DOHH2 (cell line): ENCODE results near the gene PTPRN2.

Experiments used
- H3F3A ChIP-seq: fragments of 200-600 bp; sonication (generic), shearing (Covaris generic); 2 replicates; pipeline ENCODE4 v1.6.0; 2016; ENCODE audit warnings: antibody characterized with exemption, mild to moderate bottlenecking; ENCODE audit not compliant: control insufficient read depth, insufficient read depth
- H3K27ac ChIP-seq: fragments of 200-600 bp; sonication (generic); 2 replicates; pipeline ENCODE4 v1.5.1; 2014; ENCODE audit warnings: low read depth, mild to moderate bottlenecking, low read length, moderate library complexity
- H3K27me3 ChIP-seq: fragments of 200-600 bp; sonication (generic); 2 replicates; pipeline ENCODE4 v1.6.1; 2014; ENCODE audit warnings: mild to moderate bottlenecking, low read length, mixed read lengths; ENCODE audit not compliant: control insufficient read depth
- H3K36me3 ChIP-seq: fragments of 200-600 bp; sonication (generic); 2 replicates; pipeline ENCODE4 v1.6.1; 2014; ENCODE audit warnings: mild to moderate bottlenecking, low read length, moderate library complexity, mixed read lengths; ENCODE audit not compliant: control insufficient read depth
- H3K4me1 ChIP-seq: fragments of 200-600 bp; sonication (generic); 2 replicates; pipeline ENCODE4 v1.6.1; 2014; ENCODE audit warnings: mild to moderate bottlenecking, low read length, mixed read lengths; ENCODE audit not compliant: control insufficient read depth
- H3K4me2 ChIP-seq: fragments of 200-600 bp; sonication (generic); 2 replicates; pipeline ENCODE4 v1.6.0; 2014; ENCODE audit warnings: mild to moderate bottlenecking, low read length, moderate library complexity
- H3K4me3 ChIP-seq: fragments of 200-600 bp; sonication (generic); 2 replicates; pipeline ENCODE4 v1.5.1; 2014; ENCODE audit warnings: mild to moderate bottlenecking, low read length, mixed read lengths
- H3K79me2 ChIP-seq: fragments of 200-600 bp; sonication (generic); 2 replicates; pipeline ENCODE4 v1.6.1; 2014; ENCODE audit warnings: mild to moderate bottlenecking, low read length, mixed read lengths; ENCODE audit not compliant: control insufficient read depth
- H3K9me2 ChIP-seq: fragments of 200-600 bp; sonication (generic); replicated peaks from 2 replicates; pipeline ENCODE4 v1.6.1; 2014; ENCODE audit warnings: mild to moderate bottlenecking, low read length, mixed read lengths; ENCODE audit not compliant: control insufficient read depth
- H3K9me3 ChIP-seq: fragments of 200-600 bp; sonication (generic); 2 replicates; pipeline ENCODE4 v1.6.1; 2014; ENCODE audit warnings: antibody characterized with exemption, low read length, mixed read lengths; ENCODE audit not compliant: control insufficient read depth, insufficient read depth
- H4K20me1 ChIP-seq: fragments of 200-600 bp; sonication (generic); 2 replicates; pipeline ENCODE4 v1.6.0; 2014; ENCODE audit warnings: low read depth, mild to moderate bottlenecking, antibody characterized with exemption, low read length, moderate library complexity; ENCODE audit not compliant: control insufficient read depth, insufficient read depth
- EZH2phosphoT487 ChIP-seq: fragments of 200-600 bp; sonication (generic); IDR thresholded peaks from 2 replicates; pipeline ENCODE4 v1.6.1; 2017; ENCODE audit warnings: borderline replicate concordance, mild to moderate bottlenecking, antibody characterized with exemption, low read length, moderate library complexity, mixed read lengths
- TF ChIP-seq, protein P1 (sequence below): fragments of 200-600 bp; sonication (generic); IDR thresholded peaks from one replicate; pipeline ENCODE4 v1.5.1; 2014; ENCODE audit warnings: antibody characterized with exemption, mild to moderate bottlenecking, low read depth, low read length; ENCODE audit not compliant: poor library complexity, severe bottlenecking

The PTPRN2 gene

DNA sequence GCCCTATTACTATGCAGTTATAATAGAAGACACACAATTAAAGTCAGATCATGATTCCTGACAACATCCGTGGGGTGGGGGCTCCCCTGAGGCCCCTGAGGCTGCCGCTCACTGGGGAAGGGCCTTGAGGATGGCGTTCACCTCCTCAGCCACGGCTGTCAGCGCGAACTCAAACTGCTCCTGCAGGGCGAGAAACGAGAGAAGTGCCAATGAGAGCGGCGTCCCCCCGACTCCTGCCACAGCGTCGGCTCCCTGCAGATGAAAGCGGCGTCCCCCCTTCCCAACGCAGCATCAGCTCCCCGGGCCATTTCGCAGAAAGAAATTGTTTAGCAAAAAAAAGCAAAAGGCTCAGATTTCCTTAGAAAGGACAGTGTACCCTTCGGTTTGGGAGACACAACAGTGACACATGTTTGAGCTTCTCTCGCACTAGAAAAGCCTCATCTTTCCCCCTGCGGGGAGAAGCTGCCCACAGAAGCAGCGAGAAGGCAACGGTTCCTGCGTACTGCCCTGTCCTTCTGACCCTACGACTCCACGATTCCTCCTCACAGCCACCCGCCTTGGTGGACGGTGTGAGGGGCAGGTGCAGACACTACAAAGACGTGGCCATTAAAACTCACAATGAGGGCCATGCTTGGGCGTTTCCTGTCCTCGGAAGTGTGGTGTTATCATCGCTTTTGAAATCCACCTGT, 1046.9 kb downstream of the PTPRN2 start:
- H4K20me1 ChIP-seq = no peaks in the 10 kb centered on the region
- H3K4me3 ChIP-seq = no peak overlapping the region
- H3K27ac ChIP-seq = no peak overlapping the region
- no peaks in the 10 kb centered on the region for H3K9me2 ChIP-seq
- H3K36me3 ChIP-seq = no peaks in the 10 kb centered on the region
- no peaks in the 10 kb centered on the region for H3K79me2 ChIP-seq
- TF ChIP-seq EZH2phosphoT487 = no peak
- TF ChIP-seq, protein P1, sequence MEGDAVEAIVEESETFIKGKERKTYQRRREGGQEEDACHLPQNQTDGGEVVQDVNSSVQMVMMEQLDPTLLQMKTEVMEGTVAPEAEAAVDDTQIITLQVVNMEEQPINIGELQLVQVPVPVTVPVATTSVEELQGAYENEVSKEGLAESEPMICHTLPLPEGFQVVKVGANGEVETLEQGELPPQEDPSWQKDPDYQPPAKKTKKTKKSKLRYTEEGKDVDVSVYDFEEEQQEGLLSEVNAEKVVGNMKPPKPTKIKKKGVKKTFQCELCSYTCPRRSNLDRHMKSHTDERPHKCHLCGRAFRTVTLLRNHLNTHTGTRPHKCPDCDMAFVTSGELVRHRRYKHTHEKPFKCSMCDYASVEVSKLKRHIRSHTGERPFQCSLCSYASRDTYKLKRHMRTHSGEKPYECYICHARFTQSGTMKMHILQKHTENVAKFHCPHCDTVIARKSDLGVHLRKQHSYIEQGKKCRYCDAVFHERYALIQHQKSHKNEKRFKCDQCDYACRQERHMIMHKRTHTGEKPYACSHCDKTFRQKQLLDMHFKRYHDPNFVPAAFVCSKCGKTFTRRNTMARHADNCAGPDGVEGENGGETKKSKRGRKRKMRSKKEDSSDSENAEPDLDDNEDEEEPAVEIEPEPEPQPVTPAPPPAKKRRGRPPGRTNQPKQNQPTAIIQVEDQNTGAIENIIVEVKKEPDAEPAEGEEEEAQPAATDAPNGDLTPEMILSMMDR = no peak
- 0 out of 2 replicates have a peak, but pooled peaks cover 6% of the 10 kb centered on the region for H3K9me3 ChIP-seq
- no peaks in the 10 kb centered on the region for H3F3A ChIP-seq
- H3K27me3 ChIP-seq = no peaks in the 10 kb centered on the region
- H3K4me2 ChIP-seq = no peak overlapping the region
- H3K4me1 ChIP-seq = no peaks in the 10 kb centered on the region

DNA sequence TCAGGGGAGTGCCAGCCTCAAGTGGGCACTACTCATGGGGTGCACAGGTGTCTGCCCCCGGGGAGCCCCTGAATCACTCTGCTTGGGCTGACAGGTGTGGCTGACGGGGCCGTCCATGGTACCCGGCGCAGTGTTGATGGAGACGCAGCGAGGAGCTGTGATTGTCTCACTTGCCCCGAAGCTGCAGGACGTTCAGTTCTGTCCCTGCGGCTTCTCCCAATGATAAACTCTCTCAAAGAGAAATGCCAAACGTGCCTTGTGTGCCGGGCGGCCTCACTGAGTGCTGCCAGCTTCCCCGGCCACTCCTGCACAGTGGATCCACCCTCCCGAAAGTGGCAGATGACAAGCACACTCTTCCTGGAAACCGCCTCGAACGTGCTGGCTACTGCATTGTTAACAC, 1047.6 kb downstream of the PTPRN2 start:
- H3K36me3 ChIP-seq = no peaks in the 10 kb centered on the region
- no peaks in the 10 kb centered on the region for H3K4me1 ChIP-seq
- 0 out of 2 replicates have a peak, but pooled peaks cover 4% of the 10 kb centered on the region for H3K9me3 ChIP-seq
- H4K20me1 ChIP-seq = no peaks in the 10 kb centered on the region
- H3K27me3 ChIP-seq = no peaks in the 10 kb centered on the region
- no peaks in the 10 kb centered on the region for H3K79me2 ChIP-seq
- no peaks in the 10 kb centered on the region for H3K9me2 ChIP-seq
- H3K4me3 ChIP-seq = no peak overlapping the region
- H3K4me2 ChIP-seq = no peak overlapping the region
- no peak for TF ChIP-seq EZH2phosphoT487
- TF ChIP-seq, protein P1 = no peak
- no peak overlapping the region for H3K27ac ChIP-seq
- no peaks in the 10 kb centered on the region for H3F3A ChIP-seq

DNA sequence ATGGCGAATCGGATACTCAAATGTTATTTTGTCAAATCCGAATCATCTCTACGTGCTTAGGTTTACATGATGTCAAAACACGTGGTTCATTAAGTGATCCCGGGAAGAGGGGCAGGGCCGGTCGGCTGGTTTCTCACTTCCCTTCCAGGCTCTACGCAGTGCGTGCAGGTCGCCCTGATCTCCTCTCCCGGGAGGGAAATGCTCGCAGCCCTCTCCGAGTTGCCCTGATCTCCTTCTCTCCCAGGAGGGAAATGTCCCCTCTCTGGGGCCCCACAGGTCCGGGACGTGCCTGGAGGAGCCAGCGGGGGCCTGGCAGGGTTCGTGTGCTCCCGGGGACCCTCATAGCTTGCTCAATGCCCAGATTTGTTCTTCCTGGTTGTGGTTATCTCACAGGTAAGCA, 1048.1 kb downstream of the PTPRN2 start:
- no peaks in the 10 kb centered on the region for H3K27me3 ChIP-seq
- no peaks in the 10 kb centered on the region for H3K79me2 ChIP-seq
- no peaks in the 10 kb centered on the region for H3K4me1 ChIP-seq
- no peak overlapping the region for H3K4me3 ChIP-seq
- no peak for TF ChIP-seq EZH2phosphoT487
- TF ChIP-seq, protein P1 = no peak
- no peaks in the 10 kb centered on the region for H3F3A ChIP-seq
- no peak overlapping the region for H3K4me2 ChIP-seq
- H3K9me3 ChIP-seq = no peaks in the 10 kb centered on the region
- H3K9me2 ChIP-seq = no peaks in the 10 kb centered on the region
- H3K36me3 ChIP-seq = no peaks in the 10 kb centered on the region
- no peaks in the 10 kb centered on the region for H4K20me1 ChIP-seq
- H3K27ac ChIP-seq = no peak overlapping the region
